Activated T-helper 17 cell treated with anti-CD3 and anti-CD28 coated beads, Interleukin-2, amount 50 U/mL, for 72 hours (primary cell): ENCODE results near the gene NTNG1. TPM values are rescaled to one million over a fixed set of nuclear protein-coding genes. Genes with fewer than 3 reads are reported as not detected.

ENCODE experiments used
- ATAC-seq: fragments of 150-1000 bp; cut with Tn5 transposase; replicated peaks from 2 replicates; pipeline ENCODE4 v1.10.0; 2021; ENCODE audit warnings: mild to moderate bottlenecking, moderate library complexity
- H3K27ac Mint-ChIP-seq: one replicate; pipeline ENCODE4 v1.8.0; 2022; ENCODE audit warnings: mixed read lengths
- H3K27me3 Mint-ChIP-seq: one replicate; pipeline ENCODE4 v1.8.0; 2022; ENCODE audit warnings: mixed read lengths
- H3K36me3 Mint-ChIP-seq: one replicate; pipeline ENCODE4 v1.8.0; 2022; ENCODE audit warnings: low read depth, mild to moderate bottlenecking, mixed read lengths
- H3K4me1 Mint-ChIP-seq: one replicate; pipeline ENCODE4 v1.8.0; 2022; ENCODE audit warnings: mixed read lengths
- H3K4me3 Mint-ChIP-seq: one replicate; pipeline ENCODE4 v1.8.0; 2022; ENCODE audit warnings: mild to moderate bottlenecking, mixed read lengths
- H3K9me3 Mint-ChIP-seq: one replicate; pipeline ENCODE4 v1.8.0; 2022; ENCODE audit warnings: mixed read lengths
- total RNA-seq, 2 donors: library from RNA; stranded (reverse); gene quantifications; one replicate each; pipeline ENCODE4 v1.2.3, GENCODE V29; 2022

NTNG1 gene
- total RNA-seq, 2 donors from 2014 or later: not detected

GRCh38 chr1:107328087-107328486 is 187.2 kb downstream of the NTNG1 start:
- Mint-ChIP-seq H3K36me3 (no peaks in the 10 kb centered on the region), H3K4me1 (no peaks in the 10 kb centered on the region), H3K27me3 (no peaks in the 10 kb centered on the region), H3K27ac (no peak overlapping the region), H3K9me3 (no peaks in the 10 kb centered on the region), H3K4me3 (no peak overlapping the region)
- ATAC-seq: no peak

DNA sequence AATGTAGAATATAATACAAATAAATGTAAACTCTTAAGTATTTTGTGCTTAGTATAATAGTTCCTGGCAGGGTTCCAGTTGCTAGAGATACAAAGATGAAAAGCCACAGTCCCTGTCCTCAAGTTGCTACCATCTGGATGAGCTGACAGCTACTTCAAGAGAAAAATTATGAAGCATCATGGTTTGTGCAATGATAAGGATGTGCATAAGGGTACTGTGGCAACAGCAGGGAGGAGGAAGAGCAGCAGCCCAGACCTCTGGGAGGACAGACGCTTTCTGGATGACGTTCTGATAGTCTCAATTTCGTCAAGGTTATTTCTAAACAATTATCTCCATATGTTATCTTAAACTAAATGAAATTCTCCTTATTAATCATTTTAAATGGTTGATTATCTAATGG is 198.9 kb downstream of the NTNG1 start:
- H3K9me3 Mint-ChIP-seq: no peaks in the 10 kb centered on the region
- H3K27ac Mint-ChIP-seq: no peak overlapping the region
- H3K36me3 Mint-ChIP-seq: no peaks in the 10 kb centered on the region
- no peak for ATAC-seq
- no peak overlapping the region for H3K4me3 Mint-ChIP-seq
- no peaks in the 10 kb centered on the region for H3K4me1 Mint-ChIP-seq
- no peaks in the 10 kb centered on the region for H3K27me3 Mint-ChIP-seq

GRCh38 chr1:107342316-107342715 is 201.5 kb downstream of the NTNG1 start:
- Mint-ChIP-seq H3K27me3 (no peaks in the 10 kb centered on the region), H3K36me3 (no peaks in the 10 kb centered on the region), H3K4me1 (no peaks in the 10 kb centered on the region), H3K27ac (no peak overlapping the region), H3K4me3 (no peak overlapping the region), H3K9me3 (no peaks in the 10 kb centered on the region)
- ATAC-seq: no peak

GRCh38 chr1:107342768-107343167 is 201.9 kb downstream of the NTNG1 start:
- H3K27me3 Mint-ChIP-seq: no peaks in the 10 kb centered on the region
- H3K36me3 Mint-ChIP-seq: no peaks in the 10 kb centered on the region
- no peak overlapping the region for H3K27ac Mint-ChIP-seq
- no peaks in the 10 kb centered on the region for H3K9me3 Mint-ChIP-seq
- ATAC-seq: no peak
- H3K4me3 Mint-ChIP-seq: no peak overlapping the region
- H3K4me1 Mint-ChIP-seq: no peaks in the 10 kb centered on the region

GRCh38 chr1:107343601-107344000 is 202.8 kb downstream of the NTNG1 start:
- no peaks in the 10 kb centered on the region for H3K4me1 Mint-ChIP-seq
- no peak for ATAC-seq

DNA sequence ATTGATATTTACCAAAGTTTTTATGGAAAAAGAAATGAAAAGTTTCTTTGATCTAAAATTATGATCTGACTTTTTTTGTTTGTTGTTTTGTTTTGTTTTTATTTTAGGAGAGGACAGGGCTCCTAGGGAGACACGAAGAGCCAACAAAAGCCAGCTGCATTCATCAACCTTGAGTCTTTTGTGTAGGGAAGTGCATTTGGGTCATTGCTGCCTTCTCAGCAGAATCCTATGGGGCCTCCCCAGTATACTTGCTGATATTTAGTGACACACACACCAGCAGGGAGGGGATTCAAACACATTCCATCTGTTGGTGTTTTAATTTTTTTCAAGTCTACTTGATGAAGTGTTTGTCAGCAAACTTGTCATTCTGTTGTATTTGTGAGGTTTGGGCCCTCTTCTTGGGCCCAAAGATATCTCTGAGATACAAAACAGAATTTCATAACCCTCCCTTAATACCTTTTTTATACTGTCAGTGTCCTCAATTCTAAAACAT is 203.5 kb downstream of the NTNG1 start:
- no peaks in the 10 kb centered on the region for H3K27me3 Mint-ChIP-seq
- no peaks in the 10 kb centered on the region for H3K36me3 Mint-ChIP-seq
- no peak overlapping the region for H3K27ac Mint-ChIP-seq
- ATAC-seq: no peak
- H3K9me3 Mint-ChIP-seq: no peaks in the 10 kb centered on the region
- no peaks in the 10 kb centered on the region for H3K4me1 Mint-ChIP-seq
- H3K4me3 Mint-ChIP-seq: no peak overlapping the region

More at GRCh38 chr1:107343601-107344000, 202.8 kb downstream of the NTNG1 start:
- H3K9me3 Mint-ChIP-seq: no peaks in the 10 kb centered on the region
- H3K36me3 Mint-ChIP-seq: no peaks in the 10 kb centered on the region
- H3K27me3 Mint-ChIP-seq: no peaks in the 10 kb centered on the region
- H3K27ac Mint-ChIP-seq: no peak overlapping the region
- no peak overlapping the region for H3K4me3 Mint-ChIP-seq

DNA sequence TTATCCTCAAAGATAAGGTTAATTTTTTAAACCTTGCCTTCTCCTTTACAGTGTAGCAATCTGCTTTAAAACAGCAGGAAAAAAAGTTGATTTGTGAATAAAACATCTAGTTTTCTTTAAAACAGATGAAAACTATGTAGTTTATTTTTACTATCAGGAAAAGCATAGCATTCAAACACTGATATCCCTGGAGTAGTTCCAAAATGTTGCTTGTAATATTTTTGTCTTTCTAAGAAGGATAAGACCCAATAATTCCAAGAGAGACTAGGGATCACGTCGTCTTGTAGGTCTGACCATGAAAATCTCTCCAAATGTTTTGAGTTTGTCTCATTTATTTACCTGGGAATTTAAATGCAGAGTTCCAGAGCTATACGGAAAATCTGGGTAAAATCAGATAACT is 204.0 kb downstream of the NTNG1 start:
- Mint-ChIP-seq H3K4me3 (no peak overlapping the region), H3K4me1 (no peaks in the 10 kb centered on the region), H3K36me3 (no peaks in the 10 kb centered on the region), H3K27me3 (no peaks in the 10 kb centered on the region), H3K9me3 (no peaks in the 10 kb centered on the region), H3K27ac (no peak overlapping the region)
- ATAC-seq: no peak

DNA sequence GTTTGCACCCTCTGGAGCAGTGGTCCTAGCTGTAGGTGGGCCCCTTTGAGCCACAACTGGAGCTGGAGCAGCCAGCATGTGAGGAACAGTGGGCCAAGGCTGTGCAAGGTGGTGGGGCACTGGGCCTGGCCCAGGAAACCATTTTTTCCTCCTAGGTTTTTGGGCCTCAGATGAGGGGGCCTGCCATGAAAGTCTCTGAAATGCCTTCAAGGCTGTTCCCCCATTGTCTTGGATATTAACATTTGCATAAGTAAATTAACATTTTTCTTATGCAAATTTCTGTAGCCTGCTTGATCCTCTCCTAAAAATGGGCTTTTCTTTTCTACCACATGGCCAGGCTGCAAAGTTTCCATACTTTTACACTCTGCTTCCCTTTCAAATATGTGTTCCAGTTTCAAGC is 212.0 kb downstream of the NTNG1 start:
- Mint-ChIP-seq H3K4me1 (no peaks in the 10 kb centered on the region), H3K27ac (no peak overlapping the region), H3K9me3 (no peaks in the 10 kb centered on the region), H3K27me3 (no peaks in the 10 kb centered on the region), H3K36me3 (no peaks in the 10 kb centered on the region), H3K4me3 (no peak overlapping the region)
- ATAC-seq: no peak

DNA sequence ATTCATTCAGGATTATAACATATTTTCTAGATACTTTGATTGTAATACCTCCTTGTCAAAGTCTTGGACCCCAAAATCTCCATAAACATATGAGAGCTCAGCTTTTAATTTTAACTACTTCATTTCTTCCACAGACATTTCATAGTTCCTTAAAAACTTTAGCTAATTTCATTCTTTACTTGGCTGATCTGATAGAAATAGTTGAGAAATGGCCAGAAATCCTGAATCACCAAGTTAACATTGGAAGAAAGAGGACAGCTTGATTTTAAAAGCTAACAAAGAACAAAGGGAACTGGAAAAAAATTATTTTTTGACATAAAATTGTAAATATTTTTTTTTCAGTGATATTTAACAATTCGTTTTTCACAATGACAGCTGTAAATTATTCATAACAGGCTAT is 216.5 kb downstream of the NTNG1 start:
- no peak overlapping the region for H3K27ac Mint-ChIP-seq
- no peaks in the 10 kb centered on the region for H3K4me1 Mint-ChIP-seq
- H3K4me3 Mint-ChIP-seq: no peak overlapping the region
- H3K27me3 Mint-ChIP-seq: peaks cover 5% of the 10 kb centered on the region
- H3K36me3 Mint-ChIP-seq: no peaks in the 10 kb centered on the region
- ATAC-seq: no peak
- H3K9me3 Mint-ChIP-seq: no peaks in the 10 kb centered on the region

GRCh38 chr1:107358619-107359327 is 217.9 kb downstream of the NTNG1 start:
- Mint-ChIP-seq H3K4me1 (no peaks in the 10 kb centered on the region), H3K9me3 (no peaks in the 10 kb centered on the region), H3K27ac (no peak overlapping the region), H3K4me3 (no peak overlapping the region), H3K36me3 (no peaks in the 10 kb centered on the region), H3K27me3 (peaks cover 5% of the 10 kb centered on the region)
- ATAC-seq: no peak

GRCh38 chr1:107359472-107360241 is 218.8 kb downstream of the NTNG1 start:
- ATAC-seq: no peak
- H3K9me3 Mint-ChIP-seq: no peaks in the 10 kb centered on the region
- no peaks in the 10 kb centered on the region for H3K36me3 Mint-ChIP-seq
- H3K27me3 Mint-ChIP-seq: peaks cover 8% of the 10 kb centered on the region
- H3K4me1 Mint-ChIP-seq: no peaks in the 10 kb centered on the region
- no peak overlapping the region for H3K4me3 Mint-ChIP-seq
- H3K27ac Mint-ChIP-seq: no peak overlapping the region

DNA sequence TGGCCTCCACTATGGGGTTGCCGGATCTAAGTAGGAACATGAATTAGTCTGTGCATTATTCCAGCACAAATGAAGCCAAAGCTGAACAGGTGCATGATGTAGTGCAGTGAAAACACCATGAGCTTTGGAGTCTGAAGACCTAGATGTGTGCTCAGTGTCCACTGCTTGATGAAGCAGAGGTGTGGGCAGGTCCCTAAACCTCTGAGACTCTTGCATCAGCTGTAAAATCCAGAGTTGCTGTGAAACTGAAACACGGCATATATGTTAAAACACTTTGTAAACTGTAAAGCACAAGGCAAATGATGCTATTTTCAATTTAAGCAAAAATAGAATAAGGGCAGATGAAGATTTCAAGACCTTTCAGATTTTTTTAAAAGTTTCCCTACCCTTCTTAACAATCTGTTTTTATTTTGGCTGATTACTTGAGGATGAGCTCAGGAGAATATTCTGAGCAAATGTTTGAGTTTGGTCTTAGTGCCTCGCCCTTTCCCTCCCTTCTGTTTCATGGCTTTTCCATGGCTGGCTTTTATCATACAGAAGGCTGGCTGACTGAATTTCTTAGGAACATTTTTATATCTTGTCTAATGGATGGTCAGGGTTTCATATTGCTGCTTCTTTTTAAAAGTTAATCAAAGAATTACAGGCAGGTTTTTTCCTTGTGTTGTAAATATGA is 221.8 kb downstream of the NTNG1 start:
- H3K9me3 Mint-ChIP-seq: no peaks in the 10 kb centered on the region
- peaks cover 11% of the 10 kb centered on the region for H3K27me3 Mint-ChIP-seq
- H3K27ac Mint-ChIP-seq: no peak overlapping the region
- no peaks in the 10 kb centered on the region for H3K36me3 Mint-ChIP-seq
- ATAC-seq: no peak
- H3K4me3 Mint-ChIP-seq: no peak overlapping the region
- no peaks in the 10 kb centered on the region for H3K4me1 Mint-ChIP-seq

- Mint-ChIP-seq H3K27me3 (peaks cover 11% of the 10 kb centered on the region), H3K36me3 (no peaks in the 10 kb centered on the region), H3K27ac (no peak overlapping the region), H3K9me3 (no peaks in the 10 kb centered on the region), H3K4me1 (no peaks in the 10 kb centered on the region), H3K4me3 (no peak overlapping the region)
- no peak for ATAC-seq
Observed at GRCh38 chr1:107363154-107363553, 222.3 kb downstream of the NTNG1 start.

GRCh38 chr1:107365527-107366240 is 224.8 kb downstream of the NTNG1 start:
- no peak for ATAC-seq
- Mint-ChIP-seq H3K4me1 (no peaks in the 10 kb centered on the region), H3K27me3 (peaks cover 9% of the 10 kb centered on the region), H3K27ac (no peak overlapping the region), H3K9me3 (no peaks in the 10 kb centered on the region), H3K36me3 (no peaks in the 10 kb centered on the region), H3K4me3 (no peak overlapping the region)
